CD4-positive, alpha-beta T cell treated with Interleukin-17A for 1 hour (primary cell): Measurements from ENCODE around the gene SIK1.
"Not testable (repeated sequence)": the region's sequence is repeated elsewhere in the genome, so short reads cannot be mapped to it uniquely, and the experiment has no call there.

Experiments used
- DNase-seq: peaks from one replicate; pipeline ENCODE4 v3.0.0-alpha.2; 2020

SIK1 gene

GRCh38 chr21:43426404-43427241, at the start of gene SIK1:
SIK1 (minus strand) TSS chr21:43427131; CDS start chr21:43426178, 953 bp downstream.
- DNase-seq: not testable (repeated sequence)

GRCh38 chr21:43471597-43472242, 44.8 kb upstream of the SIK1 start:
- not testable (repeated sequence) for DNase-seq

GRCh38 chr21:43469719-43470458, 43.0 kb upstream of the SIK1 start:
- DNase-seq: not testable (repeated sequence)

- peak; percentile 12 for DNase-seq
These were observed 40.9 kb upstream of the SIK1 start for GRCh38 chr21:43467785-43468184.

- DNase-seq: not testable (repeated sequence)
These were observed 38.2 kb upstream of the SIK1 start for GRCh38 chr21:43465159-43465558.

- DNase-seq: not testable (repeated sequence)
These were observed 36.7 kb upstream of the SIK1 start for GRCh38 chr21:43463498-43464261.

- DNase-seq: not testable (repeated sequence)
These were observed 36.0 kb upstream of the SIK1 start for GRCh38 chr21:43462932-43463331.

- not testable (repeated sequence) for DNase-seq
These were observed 33.5 kb upstream of the SIK1 start for GRCh38 chr21:43460475-43460874.

- DNase-seq: not testable (repeated sequence)
These were observed 32.1 kb upstream of the SIK1 start for GRCh38 chr21:43458995-43459394.

GRCh38 chr21:43456616-43457314, 29.8 kb upstream of the SIK1 start:
- not testable (repeated sequence) for DNase-seq

- DNase-seq: not testable (repeated sequence)
These were observed 28.8 kb upstream of the SIK1 start for GRCh38 chr21:43455717-43456116.

- DNase-seq: not testable (repeated sequence)
These were observed 27.2 kb upstream of the SIK1 start for GRCh38 chr21:43454176-43454575.

- not testable (repeated sequence) for DNase-seq
These were observed 24.9 kb upstream of the SIK1 start for GRCh38 chr21:43451850-43452249.

- not testable (repeated sequence) for DNase-seq
These were observed 23.4 kb upstream of the SIK1 start for GRCh38 chr21:43450287-43450686.

GRCh38 chr21:43447353-43447977, 20.5 kb upstream of the SIK1 start:
- DNase-seq: not testable (repeated sequence)

- DNase-seq: not testable (repeated sequence)
These were observed 19.5 kb upstream of the SIK1 start for GRCh38 chr21:43446277-43446932.

- DNase-seq: not testable (repeated sequence)
These were observed 17.6 kb upstream of the SIK1 start for GRCh38 chr21:43444524-43444923.

- not testable (repeated sequence) for DNase-seq
These were observed 15.6 kb upstream of the SIK1 start for GRCh38 chr21:43442571-43442970.

GRCh38 chr21:43440835-43441727, 14.2 kb upstream of the SIK1 start:
- not testable (repeated sequence) for DNase-seq
